Ascending aorta (tissue), 2 donors: Measurements from ENCODE around the gene SETBP1. TPM values are rescaled to one million over a fixed set of nuclear protein-coding genes. Genes with fewer than 3 reads are reported as not detected.

ENCODE experiments used
- DNase-seq, 2 donors: peaks; one replicate each; pipeline ENCODE4 v3.0.0-alpha.2; 2019; ENCODE audit warnings: low spot score in 2 of 2
- H3K27ac ChIP-seq, 2 donors: fragments of 200-600 bp; sonication (generic); one replicate each; pipeline ENCODE4 v1.5.1; 2016 to 2017; ENCODE audit warnings: mild to moderate bottlenecking in 1 of 2
- H3K27me3 ChIP-seq: fragments of 200-600 bp; sonication (generic); one replicate; pipeline ENCODE4 v1.5.1; 2017
- H3K36me3 ChIP-seq, 2 donors: fragments of 200-600 bp; sonication (generic); one replicate each; pipeline ENCODE4 v1.5.1; 2016
- H3K4me1 ChIP-seq, 2 donors: fragments of 200-600 bp; sonication (generic); one replicate each; pipeline ENCODE4 v1.5.1; 2016 to 2017; ENCODE audit warnings: mild to moderate bottlenecking in 1 of 2
- H3K4me3 ChIP-seq, 2 donors: fragments of 200-600 bp; sonication (generic); one replicate each; pipeline ENCODE4 v1.5.1; 2016 to 2017; ENCODE audit warnings: mild to moderate bottlenecking in 1 of 2
- H3K9me3 ChIP-seq, 2 donors: fragments of 200-600 bp; sonication (generic); one replicate each; pipeline ENCODE4 v1.5.1; 2016
- CTCF ChIP-seq, 3 experiments: fragments of 200-600 bp in 2 of 3; fragments of 450-650 bp in 1 of 3; sonication (generic) in 2 of 3; IDR thresholded peaks; one replicate each; pipeline ENCODE4 v1.5.1; 2016 to 2019; ENCODE audit warnings: antibody characterized with exemption in 3 of 3, mild to moderate bottlenecking in 1 of 3, moderate library complexity in 1 of 3
- intact Hi-C: fragments of 100-400 bp; cut with DNase I; formaldehyde crosslinking; loops from one replicate; pipeline ENCODE4 v1.15.1; 2023
- total RNA-seq: library from RNA; depleted of rRNA; stranded (reverse); fragments of >200 nt; gene quantifications from one replicate; pipeline ENCODE4 v1.1.0, GENCODE V29; 2016

SETBP1 gene
- total RNA-seq, 1 donor from 2014 or later, result 23.5 TPM

- intact Hi-C loops, result loop anchor here (2.0 to 10.0 kb wide), 10 partner anchors 13 to 839 kb away; no protein-coding TSS in a partner anchor
- TF ChIP-seq CTCF (IDR thresholded peaks at IDR 0.05), result no peak
- Histone ChIP-seq H3K27me3 (no peaks in the 10 kb centered on the region), H3K27ac (peak overlapping the region; percentile 97 to 98), H3K4me3 (peak overlapping the region in 1 of 2 donors; percentile 94), H3K9me3 (no peaks in the 10 kb centered on the region), H3K4me1 (peaks cover 0 to 15% of the 10 kb centered on the region in 2 donors), H3K36me3 (no peaks in the 10 kb centered on the region)
- no peak for DNase-seq
Measured at GRCh38 chr18:44683556-44683955, 2.9 kb downstream of the SETBP1 start.

DNA sequence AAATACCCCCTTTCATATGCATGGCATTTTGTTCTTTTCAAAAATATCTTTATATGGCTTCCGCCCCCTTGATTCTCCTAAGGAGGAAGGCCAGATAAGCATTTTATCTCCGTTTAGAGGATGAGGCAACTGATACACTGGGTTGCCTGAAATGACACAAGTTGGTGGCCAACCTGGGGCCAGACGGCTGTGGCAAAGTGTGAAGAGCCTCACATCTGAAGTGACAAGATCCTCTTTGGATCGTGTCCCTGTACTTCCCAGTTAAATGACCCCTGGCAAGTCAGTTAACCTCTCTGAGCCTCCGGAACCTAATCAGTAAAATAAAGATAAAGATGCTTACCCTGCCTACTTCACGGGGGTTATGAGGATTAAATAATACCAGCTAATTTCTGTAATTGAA is 4.6 kb downstream of the SETBP1 start:
- no peaks in the 10 kb centered on the region for H3K9me3 ChIP-seq
- H3K4me1 ChIP-seq, result peaks cover 0 to 14% of the 10 kb centered on the region in 2 donors
- intact Hi-C loops, result loop anchor here (10.0 kb wide), 2 partner anchors 210 to 700 kb away; no protein-coding TSS in a partner anchor
- DNase-seq, result no peak
- no peak overlapping the region for H3K4me3 ChIP-seq
- H3K27ac ChIP-seq, result no peak overlapping the region
- no peaks in the 10 kb centered on the region for H3K36me3 ChIP-seq
- TF ChIP-seq CTCF (IDR thresholded peaks at IDR 0.05), result no peak
- no peaks in the 10 kb centered on the region for H3K27me3 ChIP-seq

DNA sequence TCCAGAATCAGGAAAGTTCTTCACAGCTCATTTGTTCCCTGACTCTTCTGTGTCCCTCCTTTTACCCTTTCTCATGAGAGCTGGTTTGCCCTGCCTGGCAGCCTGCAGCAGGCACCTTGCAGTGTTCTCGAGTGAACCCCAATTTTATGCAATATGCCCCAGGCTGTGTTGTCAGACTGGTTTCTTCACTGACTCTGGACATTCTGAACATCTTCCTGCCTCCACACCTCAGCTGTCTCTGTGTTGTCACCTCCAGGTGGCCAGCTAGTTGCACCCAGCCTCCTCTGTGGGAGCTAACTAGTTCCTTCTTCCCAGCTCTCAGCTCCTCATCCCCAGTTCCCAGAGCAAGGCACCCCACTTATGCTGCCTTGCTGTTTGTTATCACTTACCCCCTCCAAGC is 5.5 kb downstream of the SETBP1 start:
- Histone ChIP-seq H3K4me1 (peaks cover 0 to 14% of the 10 kb centered on the region in 2 donors), H3K27me3 (no peaks in the 10 kb centered on the region), H3K9me3 (no peaks in the 10 kb centered on the region), H3K27ac (no peak overlapping the region), H3K36me3 (no peaks in the 10 kb centered on the region), H3K4me3 (no peak overlapping the region)
- no peak for DNase-seq
- TF ChIP-seq CTCF (IDR thresholded peaks at IDR 0.05), result no peak
- intact Hi-C loops, result loop anchor here (10.0 kb wide), 2 partner anchors 209 to 699 kb away; no protein-coding TSS in a partner anchor

DNA sequence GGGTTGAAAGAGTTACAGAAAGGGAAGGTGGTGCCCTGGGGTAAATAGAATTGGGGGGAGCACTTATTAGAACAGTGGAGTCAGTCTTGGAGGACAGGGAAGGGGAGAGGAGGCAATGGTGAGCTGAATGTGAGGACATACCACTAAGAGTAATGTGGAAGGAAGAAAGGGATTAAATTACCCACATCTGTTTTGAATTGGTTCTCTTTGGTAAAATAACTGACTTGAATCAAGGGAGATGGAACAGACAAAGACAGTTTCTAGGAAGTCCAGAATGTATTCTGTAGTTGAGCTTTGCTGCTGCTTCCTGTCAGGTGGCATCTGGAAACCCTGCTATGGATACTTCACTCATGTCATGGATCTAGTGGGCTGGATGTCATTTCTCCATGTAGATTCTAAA is 6.7 kb downstream of the SETBP1 start:
- no peaks in the 10 kb centered on the region for H3K36me3 ChIP-seq
- intact Hi-C loops, result loop anchor here (10.0 kb wide), 2 partner anchors 207 to 697 kb away; no protein-coding TSS in a partner anchor
- no peak for DNase-seq
- no peaks in the 10 kb centered on the region for H3K27me3 ChIP-seq
- no peak for TF ChIP-seq CTCF (IDR thresholded peaks at IDR 0.05)
- no peak overlapping the region for H3K27ac ChIP-seq
- H3K4me3 ChIP-seq, result no peak overlapping the region
- H3K4me1 ChIP-seq, result peaks cover 0 to 14% of the 10 kb centered on the region in 2 donors
- no peaks in the 10 kb centered on the region for H3K9me3 ChIP-seq

GRCh38 chr18:44689736-44690135 is 9.0 kb downstream of the SETBP1 start:
- H3K4me3 ChIP-seq, result no peak overlapping the region
- TF ChIP-seq CTCF (IDR thresholded peaks at IDR 0.05), result no peak
- intact Hi-C loops, result loop anchor here (10.0 kb wide), 2 partner anchors 205 to 695 kb away; no protein-coding TSS in a partner anchor
- DNase-seq, result no peak
- no peaks in the 10 kb centered on the region for H3K9me3 ChIP-seq
- no peaks in the 10 kb centered on the region for H3K4me1 ChIP-seq
- H3K27me3 ChIP-seq, result no peaks in the 10 kb centered on the region
- H3K36me3 ChIP-seq, result no peaks in the 10 kb centered on the region
- H3K27ac ChIP-seq, result no peak overlapping the region
